Measurements from ENCODE around the gene ATF5. TPM values are rescaled to one million over a fixed set of nuclear protein-coding genes. Genes with fewer than 3 reads are reported as not detected.

The ATF5 gene
- total RNA-seq, 1 donor from 2014 or later = 7.2 TPM

DNA sequence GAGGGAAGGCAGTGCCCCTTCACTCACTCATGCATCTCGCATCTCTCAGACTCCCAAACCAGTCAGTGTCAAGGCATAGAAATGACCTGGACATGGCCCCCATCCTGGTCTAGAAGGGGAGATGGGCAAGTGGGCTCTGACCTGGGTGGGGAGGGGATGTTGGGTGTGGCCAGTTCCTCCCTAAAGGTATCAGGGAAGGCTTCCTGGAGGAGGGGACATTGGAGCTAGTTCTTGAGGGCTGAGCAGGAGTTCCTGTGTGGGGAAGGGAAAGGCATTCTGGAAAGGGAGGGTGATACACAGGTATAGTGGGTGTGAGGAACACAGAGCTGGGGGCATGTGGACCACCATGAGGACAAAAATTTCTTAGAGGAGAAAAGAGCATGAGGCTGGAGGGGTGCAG is 36.3 kb upstream of the ATF5 start:
- intact Hi-C loops (cut with DNase I) = no loop called here

DNA sequence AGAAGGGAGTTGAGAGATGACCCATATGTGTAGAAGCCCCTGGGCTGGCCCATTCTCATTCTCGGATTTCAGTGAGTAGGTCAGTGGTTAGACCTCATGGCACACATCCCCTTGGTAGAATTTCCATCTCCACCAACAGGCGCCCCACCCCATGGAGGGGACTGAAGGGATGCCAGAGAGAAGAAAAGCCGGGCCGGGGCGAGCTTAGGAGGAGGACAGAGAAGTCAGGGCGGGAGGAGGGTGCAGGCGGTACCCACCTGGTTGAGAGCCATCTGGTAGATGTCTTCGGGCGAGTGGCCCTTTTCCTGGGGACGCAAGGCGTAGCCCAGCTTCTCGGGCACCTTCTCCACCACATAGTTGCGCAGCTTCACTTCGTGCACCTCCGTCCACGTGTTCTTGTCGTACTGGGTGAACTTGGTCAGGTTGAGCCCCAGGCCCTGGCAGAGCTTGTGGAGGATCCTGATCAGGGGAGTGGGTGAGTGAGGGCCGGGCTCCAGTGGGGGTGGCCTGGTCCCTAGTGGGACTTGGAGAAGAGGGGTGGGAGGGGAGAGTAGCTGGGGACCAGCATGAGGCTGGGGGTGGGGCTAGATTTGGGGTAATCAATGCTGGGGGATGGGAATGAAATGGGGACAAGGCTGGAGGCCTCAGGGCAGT is 34.9 kb upstream of the ATF5 start:
- ATAC-seq (ENCODE audit: poor library complexity) = no peak
- DNase-seq = no peak
- intact Hi-C loops (cut with DNase I) = no loop called here

More for the DNA sequence above, 36.3 kb upstream of the ATF5 start:
- ATAC-seq (ENCODE audit: poor library complexity) (no peak), DNase-seq (no peak)

DNA sequence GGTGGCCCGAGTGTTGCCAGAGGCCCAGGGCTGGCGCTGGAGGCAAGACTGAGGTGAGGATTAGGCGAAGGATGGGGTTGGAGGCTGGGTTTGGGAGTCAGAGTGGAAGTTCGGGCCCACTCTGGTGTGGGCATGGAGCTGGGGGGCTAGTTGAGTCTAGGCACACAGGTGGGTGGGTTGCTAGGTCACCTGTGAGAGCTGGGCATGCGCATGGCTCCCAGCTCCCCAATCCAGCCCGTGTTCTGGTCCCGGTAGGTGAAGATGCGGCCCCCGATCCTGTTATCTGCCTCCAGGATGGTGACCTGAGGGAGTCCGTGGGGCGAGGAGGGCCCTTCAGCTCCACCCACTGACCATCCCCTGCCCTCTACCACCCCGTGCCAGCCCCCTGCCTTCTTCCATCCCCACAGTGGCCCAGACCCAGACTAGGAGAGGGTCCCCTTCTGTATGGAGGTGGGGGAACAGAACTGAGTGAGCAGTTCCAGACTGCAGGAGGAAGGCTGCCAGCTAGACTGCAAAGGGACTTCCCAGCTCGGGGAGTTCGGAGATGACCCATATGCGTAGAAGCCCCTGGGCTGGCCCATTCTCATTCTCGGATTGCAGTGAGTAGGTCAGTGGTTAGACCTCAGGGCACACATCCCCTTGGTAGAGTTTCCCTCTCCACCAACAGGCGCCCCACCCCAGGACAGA is 34.0 kb upstream of the ATF5 start:
- ATAC-seq (ENCODE audit: poor library complexity) (no peak), DNase-seq (no peak)
- intact Hi-C loops (cut with DNase I) = no loop called here

DNA sequence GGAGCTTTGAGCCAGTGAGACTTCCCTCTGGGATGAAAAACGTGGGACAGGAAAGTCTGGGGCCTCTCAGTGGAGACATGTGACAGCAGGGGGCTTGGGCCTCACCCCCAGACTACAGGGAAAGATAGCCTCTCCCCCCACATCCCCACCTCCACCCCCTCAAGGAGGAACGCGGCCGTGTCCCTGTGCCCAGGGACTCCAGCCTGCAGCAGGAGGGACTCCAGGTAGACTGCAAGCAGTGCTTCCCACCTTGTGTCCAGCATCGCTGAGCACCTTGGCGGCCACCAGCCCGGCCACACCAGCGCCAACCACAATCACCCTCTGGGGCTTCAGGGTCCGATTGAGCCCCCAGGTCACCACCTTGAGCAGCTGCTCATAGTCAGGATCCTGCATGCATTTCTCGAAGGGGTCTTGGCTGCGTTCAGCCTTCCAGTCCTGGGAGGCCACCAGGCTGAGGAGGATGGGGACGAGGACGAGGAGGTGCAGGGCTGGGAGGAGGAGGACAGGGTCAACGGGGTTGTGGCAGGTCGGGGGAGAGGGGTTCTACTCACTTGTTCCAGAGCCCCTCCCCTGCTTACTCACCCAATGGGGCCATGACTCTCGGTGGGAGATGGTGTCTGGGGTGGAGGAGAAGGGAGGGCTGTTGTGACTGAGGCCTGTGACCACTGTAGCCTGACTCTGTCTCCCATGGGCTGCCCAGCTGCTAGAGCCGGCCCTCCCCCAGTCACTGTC is 33.3 kb upstream of the ATF5 start:
- ATAC-seq (ENCODE audit: poor library complexity) (no peak), DNase-seq (no peak)
- intact Hi-C loops (cut with DNase I) = no loop called here

DNA sequence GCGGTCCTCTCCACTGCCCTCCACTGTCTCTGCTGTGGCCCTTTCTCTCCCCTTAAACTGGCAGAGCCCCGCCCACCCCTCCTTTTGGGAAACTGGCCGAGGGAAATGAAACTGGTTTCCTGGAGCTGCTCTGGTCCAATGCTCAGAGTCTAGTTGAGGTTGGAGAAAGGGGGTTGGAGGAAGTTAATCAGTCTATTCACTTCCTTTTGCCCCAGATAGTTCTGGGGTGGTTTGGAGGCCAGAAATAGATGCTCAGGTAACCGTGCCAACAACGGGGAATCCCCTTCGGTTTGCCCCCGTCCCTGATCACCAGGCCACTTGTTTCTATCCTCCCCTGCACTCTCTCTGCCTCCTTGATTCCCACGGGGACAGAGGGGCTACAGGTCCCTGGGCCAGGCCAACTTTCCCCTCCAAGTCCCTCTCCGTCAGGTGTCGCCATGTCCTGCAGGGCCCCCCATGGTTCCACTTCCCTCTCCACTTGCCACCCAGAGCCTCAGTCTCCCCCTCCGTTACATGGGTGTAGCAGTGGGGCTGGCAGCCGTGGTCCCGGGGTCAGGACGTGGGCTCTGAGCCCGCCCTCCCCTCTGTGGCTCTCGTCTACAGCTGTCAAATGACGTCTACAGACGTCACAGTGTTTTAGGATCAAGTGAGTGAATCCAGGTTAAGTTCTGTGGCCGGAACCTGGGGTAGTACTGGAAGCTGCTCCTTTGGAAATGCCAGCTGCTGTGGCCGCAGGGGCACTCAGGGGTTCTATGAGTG is 32.0 kb upstream of the ATF5 start, which contains the start of gene IL4I1:
TSS of gene IL4I1 (minus strand) at position 25 of the 759 bp plus-strand sequence. CDS start 727 bp downstream, outside the sequence.
- ATAC-seq (ENCODE audit: poor library complexity) = peak; percentile 64
- DNase-seq = no peak
- intact Hi-C loops (cut with DNase I) = no loop called here

DNA sequence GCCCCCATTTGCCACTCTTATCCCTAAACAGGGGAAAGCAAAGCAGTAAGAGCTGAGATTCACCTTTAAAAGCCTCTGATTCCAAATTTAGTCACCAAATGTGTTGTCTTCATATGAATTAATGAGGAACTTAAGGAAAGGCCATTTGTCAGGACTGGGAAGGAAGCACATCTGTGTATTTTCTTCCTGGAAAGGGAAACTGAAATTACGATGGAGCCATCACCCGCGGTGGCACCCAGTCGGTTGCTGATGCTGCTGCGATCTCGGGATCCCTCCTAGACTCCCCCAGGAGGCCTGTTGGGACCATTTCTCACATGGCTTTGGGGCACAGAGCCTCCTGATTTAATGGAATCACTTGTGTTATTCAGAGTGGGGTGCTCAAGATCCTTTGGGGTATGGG is 24.9 kb upstream of the ATF5 start:
- ATAC-seq (ENCODE audit: poor library complexity) (no peak), DNase-seq (no peak)
- intact Hi-C loops (cut with DNase I) = no loop called here

DNA sequence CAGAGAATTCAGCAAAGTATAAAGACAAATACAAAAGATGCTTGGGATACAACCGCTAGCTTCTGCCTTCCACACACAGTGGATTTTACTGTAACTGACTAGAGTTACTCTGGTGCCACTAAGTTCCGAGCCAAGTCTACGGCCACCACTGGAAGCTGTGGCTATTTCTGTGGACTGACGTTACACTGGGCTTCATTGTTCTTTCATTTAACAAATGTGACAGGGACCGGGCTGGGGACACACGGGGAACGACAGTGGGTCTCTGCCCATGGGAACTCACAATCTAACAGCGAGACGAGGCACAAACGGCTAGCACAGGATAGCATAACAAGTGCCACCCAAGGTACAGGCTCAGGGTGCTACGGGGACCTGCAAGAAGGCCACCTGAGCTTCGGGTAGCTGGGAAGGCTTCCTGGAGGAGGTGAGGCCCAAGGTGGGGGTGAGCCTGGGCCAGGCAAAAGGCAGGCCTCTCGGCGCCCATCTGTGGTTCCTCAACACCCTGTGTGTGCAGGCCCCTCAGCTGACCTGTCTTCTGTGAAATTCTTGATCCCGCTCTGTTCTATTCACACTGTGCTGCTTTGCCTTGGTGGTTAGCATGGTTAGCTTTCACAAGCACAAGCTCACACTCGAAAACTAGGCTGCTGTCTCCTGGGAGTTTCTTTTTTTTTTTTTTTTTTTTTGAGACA is 22.0 kb upstream of the ATF5 start:
- no peak for ATAC-seq (ENCODE audit: poor library complexity)
- no peak for DNase-seq
- intact Hi-C loops (cut with DNase I) = no loop called here

DNA sequence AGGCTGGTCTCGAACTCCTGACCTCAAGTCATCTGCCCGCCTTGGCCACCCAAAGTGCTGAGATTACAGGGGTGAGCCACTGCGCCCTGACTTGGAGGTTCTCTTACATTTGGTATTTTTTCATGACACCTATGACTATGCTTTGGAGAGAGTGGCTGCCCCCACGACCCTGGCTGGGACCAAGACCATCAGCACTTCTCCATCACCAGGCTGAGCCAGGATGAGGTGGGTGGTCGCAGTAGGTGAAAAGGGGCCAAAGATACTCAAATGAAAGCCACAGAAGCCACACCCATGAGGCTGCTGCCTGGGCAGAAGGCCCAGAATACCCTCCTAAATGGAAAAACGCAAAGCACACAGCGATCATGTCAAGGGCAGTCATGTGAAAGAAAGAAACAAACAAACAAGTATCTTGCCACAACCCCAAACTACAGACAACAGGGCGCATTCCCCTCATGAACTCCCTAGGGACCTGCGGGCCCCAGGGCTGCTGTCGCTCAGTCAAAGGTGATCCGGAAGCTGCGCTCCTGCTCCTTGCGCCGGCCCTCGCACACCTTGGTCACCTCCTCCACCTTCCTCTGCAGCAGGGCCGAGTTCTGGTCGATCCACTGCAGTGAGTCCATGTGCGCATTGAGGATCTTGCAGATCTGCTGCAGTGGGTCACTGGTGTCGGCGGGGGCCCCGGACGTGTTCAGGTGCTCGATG is 21.1 kb upstream of the ATF5 start:
- ATAC-seq (ENCODE audit: poor library complexity) = no peak
- no peak for DNase-seq
- intact Hi-C loops (cut with DNase I) = no loop called here

DNA sequence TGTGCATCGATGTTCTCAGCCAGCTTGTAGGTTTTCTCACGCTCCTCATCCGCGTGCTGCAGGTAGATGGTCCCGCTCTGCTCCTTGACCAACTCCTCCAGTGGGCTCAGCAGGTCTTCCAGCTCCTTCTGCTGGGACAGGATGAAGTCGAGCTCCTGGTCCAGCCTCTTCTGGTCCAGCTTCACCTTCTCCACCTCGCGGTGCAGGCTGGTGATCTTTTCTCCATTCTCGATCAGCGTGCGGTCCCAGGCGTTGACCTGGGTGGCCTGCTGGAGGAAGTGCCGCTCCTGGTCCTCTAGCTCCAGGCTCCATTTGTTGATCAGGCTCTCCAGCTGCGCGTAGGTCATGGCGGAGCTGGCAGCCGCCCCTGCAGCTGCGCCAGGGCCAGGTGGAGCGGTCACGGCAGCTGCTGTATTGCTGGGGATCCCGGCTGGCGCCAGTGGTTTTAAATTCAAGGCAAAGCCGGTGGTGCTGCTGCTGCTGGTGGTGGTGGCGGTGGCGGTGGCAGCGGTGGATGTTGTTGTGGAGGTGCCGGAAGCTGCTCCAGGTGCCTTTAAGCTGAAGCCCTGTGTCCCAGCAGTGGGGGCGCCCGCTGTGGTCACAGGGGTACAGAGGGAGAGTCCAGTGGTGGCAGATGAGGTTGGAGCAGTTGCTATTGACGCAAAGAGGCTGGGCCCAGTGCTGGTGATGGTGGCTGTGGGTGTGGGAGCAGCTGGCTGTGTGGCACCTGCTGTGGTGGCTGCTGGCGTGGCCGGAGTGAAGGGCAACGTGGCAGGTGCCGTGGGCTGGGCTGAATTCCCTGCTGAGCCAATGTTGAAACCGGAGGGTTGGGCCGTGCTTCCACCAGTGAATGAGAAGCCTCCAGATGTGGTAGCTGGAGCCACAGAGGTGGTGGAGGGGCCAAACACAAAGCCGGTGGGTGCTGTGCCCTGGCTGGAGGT is 20.3 kb upstream of the ATF5 start:
- intact Hi-C loops (cut with DNase I) = no loop called here
- ATAC-seq (ENCODE audit: poor library complexity) = no peak
- no peak for DNase-seq

DNA sequence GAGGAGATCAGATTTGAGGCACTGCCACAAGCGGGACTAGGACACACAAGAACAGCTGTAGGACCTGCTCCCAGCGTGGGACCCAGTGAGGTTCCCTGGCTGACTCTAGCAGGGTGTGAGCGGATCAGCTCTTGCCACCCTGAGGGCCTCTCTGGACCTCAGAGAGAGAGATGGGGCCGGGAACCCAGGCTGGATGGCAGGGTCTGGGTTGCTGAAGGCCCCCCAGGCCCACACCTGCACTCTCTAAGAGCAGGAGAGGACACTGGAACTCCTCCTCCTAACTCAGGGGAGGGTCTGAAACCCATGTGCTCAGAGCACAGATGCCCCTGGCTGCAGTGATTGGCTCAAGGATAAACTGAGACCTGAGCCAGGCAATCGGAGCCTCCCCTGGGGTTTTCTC is 18.8 kb upstream of the ATF5 start:
- intact Hi-C loops (cut with DNase I) = no loop called here
- DNase-seq = no peak
- ATAC-seq (ENCODE audit: poor library complexity) = no peak

DNA sequence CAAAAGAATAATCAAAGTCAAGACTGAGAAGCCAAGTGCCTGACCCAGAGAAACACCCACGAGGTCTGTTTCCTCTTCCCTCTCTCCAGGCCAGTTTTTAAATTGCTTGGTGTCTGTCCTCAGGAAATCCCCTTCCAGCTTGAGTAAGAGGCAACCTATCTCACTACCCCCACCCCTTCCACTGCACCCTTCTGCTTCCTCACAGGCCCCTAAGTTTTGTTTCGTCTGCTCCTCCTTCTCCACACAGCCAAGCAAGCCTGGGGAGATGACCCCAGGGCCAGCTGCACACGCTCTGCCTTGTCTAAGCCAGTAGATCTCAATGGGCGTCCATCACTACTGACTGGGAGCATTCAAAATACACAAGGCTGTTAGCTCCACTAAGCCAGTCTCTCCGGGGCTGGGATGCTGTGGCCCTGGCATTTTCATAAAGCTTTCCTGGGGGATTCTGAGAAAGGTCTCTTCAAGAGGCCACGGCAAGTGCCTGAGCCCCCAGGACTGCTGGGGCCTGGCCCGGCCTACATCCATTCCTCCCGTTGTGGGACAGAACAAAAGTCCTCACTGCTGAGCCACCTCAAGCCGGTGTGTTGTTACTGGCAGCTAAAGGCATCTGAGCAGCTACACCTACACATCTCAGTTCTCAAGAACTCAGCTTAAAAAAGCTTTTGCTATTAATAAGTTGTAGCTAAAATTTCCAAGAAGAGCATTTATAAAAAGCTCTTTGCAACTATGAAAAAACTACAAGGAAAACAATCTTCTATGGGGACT is 17.4 kb upstream of the ATF5 start:
- DNase-seq (no peak), ATAC-seq (ENCODE audit: poor library complexity) (peak; percentile 23)
- intact Hi-C loops (cut with DNase I) = no loop called here

DNA sequence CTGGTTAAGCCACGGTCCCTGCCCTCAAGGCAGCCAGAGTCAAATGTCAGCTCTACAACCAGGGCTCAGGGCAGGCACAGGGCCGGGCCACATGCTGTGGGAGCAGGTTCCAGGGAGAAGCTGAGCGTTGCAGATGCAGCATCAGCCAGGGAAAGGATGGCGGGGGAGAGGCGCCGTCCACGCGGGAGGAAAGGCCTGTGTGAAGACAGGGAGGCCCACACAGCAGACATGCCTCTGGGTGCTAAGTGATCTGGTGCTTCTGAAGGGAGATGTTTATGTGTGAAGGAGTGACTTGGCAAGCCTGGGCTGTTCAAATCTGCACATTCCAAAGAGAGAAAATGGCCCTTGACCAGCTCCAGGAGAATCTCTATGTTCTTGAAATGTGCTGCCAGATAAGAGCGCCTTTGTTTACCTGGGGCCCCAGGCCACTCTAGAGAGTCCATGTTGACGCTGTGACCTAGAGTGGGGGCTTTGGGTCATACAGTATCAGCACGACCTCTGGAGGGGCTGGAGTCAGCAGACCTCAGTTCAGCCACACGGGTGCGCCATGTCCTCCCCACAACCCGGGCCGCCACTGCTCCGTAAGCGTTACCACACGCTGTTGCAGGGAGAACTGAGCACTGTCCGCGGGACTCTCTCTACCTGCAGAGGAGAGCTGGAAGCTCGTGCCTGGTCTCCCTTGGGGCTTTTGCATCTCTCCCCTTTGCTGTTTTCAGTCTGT is 15.9 kb upstream of the ATF5 start:
- DNase-seq (no peak), ATAC-seq (ENCODE audit: poor library complexity) (no peak)
- intact Hi-C loops (cut with DNase I) = no loop called here

DNA sequence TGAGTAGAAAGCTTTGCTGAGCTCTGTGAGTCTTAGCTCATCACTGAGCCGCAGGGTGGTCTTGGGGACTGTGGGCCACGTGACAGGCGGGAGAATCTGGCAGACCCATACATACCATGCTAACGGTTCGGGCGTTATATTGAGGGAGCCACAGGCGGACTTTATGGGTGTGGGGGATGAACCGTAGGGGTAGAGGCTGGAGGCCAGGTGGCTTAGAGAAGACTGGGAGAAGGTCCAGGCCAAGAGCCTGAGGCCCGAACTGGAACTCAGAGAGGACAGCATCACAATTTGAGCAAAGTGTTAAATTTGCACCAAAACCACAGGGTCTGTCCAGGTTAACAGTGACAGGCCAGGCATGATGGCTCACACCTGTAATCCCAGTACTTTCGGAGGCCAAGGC is 15.3 kb upstream of the ATF5 start:
- no peak for DNase-seq
- intact Hi-C loops (cut with DNase I) = no loop called here
- ATAC-seq (ENCODE audit: poor library complexity) = no peak

DNA sequence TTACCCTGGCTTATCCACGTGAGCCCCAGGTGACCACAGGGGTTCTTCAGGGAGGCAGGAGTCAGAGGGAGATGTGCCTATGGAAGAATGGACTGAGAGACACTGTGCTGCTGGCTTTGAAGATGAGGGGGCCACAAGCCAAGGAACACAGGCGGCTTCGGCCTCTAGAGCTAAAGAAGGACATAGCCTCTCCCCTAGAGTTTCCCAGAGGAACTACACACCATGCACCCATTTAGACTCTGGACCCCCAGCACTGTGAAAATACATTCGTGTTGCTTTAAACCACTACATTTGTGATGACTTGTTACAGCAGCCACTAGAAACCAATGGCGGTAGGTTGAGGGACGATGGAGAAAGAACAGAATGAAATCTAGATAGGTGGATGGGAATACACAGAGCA is 13.7 kb upstream of the ATF5 start:
- DNase-seq (no peak), ATAC-seq (ENCODE audit: poor library complexity) (no peak)
- intact Hi-C loops (cut with DNase I) = no loop called here

DNA sequence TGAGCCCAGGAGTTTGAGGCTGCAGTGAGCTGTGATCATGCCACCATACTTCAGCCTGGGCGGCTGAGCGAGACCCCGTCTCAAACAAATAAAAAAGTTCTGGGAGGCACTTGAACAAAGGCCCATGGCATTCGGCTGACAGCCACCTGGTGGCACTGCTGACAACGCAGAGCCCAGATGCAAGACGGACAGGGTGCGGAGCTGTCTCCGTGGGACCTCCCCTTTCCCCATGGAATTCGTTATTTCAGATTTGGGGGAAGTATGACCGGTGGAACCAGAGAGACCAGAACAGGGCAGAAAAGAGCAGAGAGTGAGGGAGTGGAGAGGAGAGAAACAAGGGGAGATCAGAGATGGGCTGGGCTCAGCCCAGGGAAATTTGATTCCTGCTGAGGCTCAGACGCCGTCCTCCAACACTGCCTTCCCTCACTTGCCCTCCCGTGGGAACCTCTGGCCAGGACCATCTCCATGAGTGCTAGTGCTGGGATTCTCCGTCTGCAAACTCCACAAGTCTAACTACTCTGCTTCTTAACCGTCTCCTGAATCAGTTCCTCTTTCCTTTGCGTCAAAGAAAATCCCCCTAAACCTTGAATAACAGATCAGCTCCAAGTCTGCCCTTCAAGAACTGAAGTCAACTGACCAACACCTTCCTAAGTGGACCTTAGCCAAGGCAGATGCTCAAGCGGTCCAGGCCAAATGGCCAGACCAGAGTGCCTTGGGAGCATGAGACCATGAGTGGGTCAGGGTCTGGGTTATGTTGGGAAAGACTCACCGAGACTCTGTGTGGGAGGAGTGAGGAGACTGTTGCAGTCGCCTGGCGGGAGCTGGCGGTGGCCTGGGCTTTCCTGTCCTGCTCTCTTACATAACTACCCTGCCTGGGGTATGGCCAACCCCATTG is 11.9 kb upstream of the ATF5 start:
- intact Hi-C loops (cut with DNase I) = no loop called here
- DNase-seq (no peak), ATAC-seq (ENCODE audit: poor library complexity) (no peak)

Data from Right ventricle myocardium superior (tissue), 1 donor.